GM23338 (cell line): ENCODE data around the gene RNF157. TPM values are rescaled to one million over a fixed set of nuclear protein-coding genes. Genes with fewer than 3 reads are reported as not detected.

ENCODE experiments used
- EZH2 ChIP-seq: fragments of 200-600 bp; sonication (generic); IDR thresholded peaks from one replicate; pipeline ENCODE4 v1.8.0; 2017; ENCODE audit warnings: antibody characterized with exemption, mild to moderate bottlenecking, low read depth; ENCODE audit not compliant: unreplicated experiment
- NANOG ChIP-seq: IDR thresholded peaks from 2 replicates; pipeline ENCODE4 v1.6.1; 2016; ENCODE audit warnings: antibody characterized with exemption, borderline replicate concordance
- POLR2AphosphoS5 ChIP-seq: IDR thresholded peaks from 2 replicates; pipeline ENCODE4 v1.6.1; 2016; ENCODE audit warnings: antibody characterized with exemption, low read depth
- STAT1 ChIP-seq: IDR thresholded peaks from one replicate; pipeline ENCODE4 v1.6.1; 2016; ENCODE audit warnings: antibody characterized with exemption; ENCODE audit not compliant: unreplicated experiment
- ZNF331 ChIP-seq: fragments of 250-450 bp; sonication (Bioruptor Pico); IDR thresholded peaks from 2 replicates; pipeline ENCODE4 v1.5.0; 2020; ENCODE audit warnings: low read depth, mild to moderate bottlenecking, moderate library complexity
- polyA plus RNA-seq: library from polyadenylated mRNA; unstranded; fragments of >200 nt; fragmentation: Nextera tagmentation; extraction: Ambion mirVana; gene quantifications from 2 replicates; pipeline ENCODE4 v1.2.1, GENCODE V29; 2016
- total RNA-seq: library from RNA; depleted of rRNA; stranded (reverse); fragments of >200 nt; shearing (Covaris generic); gene quantifications from 2 replicates; pipeline ENCODE4 v1.2.3, GENCODE V29; 2014
- TF ChIP-seq, protein P1 (sequence below): fragments of 250-450 bp; sonication (Bioruptor Pico); IDR thresholded peaks from 2 replicates; pipeline ENCODE4 v1.5.0; 2020; ENCODE audit warnings: mild to moderate bottlenecking, moderate library complexity
- TF ChIP-seq, protein P2 (sequence below): IDR thresholded peaks from 2 replicates; pipeline ENCODE4 v1.6.1; 2016; ENCODE audit warnings: antibody characterized with exemption
- TF ChIP-seq, protein P3 (sequence below), 2 experiments: fragments of 200-600 bp in 1 of 2; sonication (generic) in 1 of 2; conservative IDR thresholded peaks; 2 replicates each; pipeline versions ENCODE4 v1.5.1 to v1.6.1; 2016 to 2017; ENCODE audit warnings: antibody characterized with exemption in 2 of 2, low read depth in 2 of 2, mild to moderate bottlenecking in 2 of 2, moderate library complexity in 1 of 2

RNF157 gene
- total and polyA plus RNA-seq, 2 experiments from 2014 or later: 7.8 to 11.7 TPM

DNA sequence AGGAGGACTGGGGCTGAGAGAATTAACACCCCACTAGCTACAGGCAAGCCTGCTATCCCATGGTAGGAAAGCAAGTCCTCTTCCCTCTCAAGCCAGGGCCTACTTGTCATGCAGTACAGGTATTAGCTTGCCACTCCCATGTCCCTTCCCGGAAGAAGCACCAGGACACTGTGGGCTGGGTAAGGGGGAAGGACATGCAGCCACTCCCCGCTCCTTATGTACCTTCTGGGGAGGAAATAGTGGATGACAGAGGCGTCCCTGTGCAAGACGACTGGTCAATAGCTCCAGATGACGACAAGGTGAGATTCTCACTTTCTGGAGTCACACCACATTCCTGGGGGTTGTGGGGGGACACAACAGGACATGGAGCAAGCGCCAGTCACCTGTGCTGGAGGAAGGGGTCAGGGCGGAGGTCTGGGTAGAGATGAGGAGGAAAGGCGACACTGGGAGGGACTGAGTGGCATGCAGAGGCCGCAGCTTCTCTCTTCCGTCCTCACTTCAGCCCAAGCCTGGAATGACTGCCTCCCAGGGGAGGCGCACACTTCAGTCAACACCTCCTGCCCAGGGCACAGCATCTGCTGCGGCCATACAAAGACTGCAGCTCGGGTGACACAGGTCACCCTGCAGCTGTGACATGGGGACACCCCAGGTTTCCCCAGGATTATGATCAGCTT lies 84.2 kb downstream of the RNF157 start (continued):
- TF ChIP-seq, protein P1, sequence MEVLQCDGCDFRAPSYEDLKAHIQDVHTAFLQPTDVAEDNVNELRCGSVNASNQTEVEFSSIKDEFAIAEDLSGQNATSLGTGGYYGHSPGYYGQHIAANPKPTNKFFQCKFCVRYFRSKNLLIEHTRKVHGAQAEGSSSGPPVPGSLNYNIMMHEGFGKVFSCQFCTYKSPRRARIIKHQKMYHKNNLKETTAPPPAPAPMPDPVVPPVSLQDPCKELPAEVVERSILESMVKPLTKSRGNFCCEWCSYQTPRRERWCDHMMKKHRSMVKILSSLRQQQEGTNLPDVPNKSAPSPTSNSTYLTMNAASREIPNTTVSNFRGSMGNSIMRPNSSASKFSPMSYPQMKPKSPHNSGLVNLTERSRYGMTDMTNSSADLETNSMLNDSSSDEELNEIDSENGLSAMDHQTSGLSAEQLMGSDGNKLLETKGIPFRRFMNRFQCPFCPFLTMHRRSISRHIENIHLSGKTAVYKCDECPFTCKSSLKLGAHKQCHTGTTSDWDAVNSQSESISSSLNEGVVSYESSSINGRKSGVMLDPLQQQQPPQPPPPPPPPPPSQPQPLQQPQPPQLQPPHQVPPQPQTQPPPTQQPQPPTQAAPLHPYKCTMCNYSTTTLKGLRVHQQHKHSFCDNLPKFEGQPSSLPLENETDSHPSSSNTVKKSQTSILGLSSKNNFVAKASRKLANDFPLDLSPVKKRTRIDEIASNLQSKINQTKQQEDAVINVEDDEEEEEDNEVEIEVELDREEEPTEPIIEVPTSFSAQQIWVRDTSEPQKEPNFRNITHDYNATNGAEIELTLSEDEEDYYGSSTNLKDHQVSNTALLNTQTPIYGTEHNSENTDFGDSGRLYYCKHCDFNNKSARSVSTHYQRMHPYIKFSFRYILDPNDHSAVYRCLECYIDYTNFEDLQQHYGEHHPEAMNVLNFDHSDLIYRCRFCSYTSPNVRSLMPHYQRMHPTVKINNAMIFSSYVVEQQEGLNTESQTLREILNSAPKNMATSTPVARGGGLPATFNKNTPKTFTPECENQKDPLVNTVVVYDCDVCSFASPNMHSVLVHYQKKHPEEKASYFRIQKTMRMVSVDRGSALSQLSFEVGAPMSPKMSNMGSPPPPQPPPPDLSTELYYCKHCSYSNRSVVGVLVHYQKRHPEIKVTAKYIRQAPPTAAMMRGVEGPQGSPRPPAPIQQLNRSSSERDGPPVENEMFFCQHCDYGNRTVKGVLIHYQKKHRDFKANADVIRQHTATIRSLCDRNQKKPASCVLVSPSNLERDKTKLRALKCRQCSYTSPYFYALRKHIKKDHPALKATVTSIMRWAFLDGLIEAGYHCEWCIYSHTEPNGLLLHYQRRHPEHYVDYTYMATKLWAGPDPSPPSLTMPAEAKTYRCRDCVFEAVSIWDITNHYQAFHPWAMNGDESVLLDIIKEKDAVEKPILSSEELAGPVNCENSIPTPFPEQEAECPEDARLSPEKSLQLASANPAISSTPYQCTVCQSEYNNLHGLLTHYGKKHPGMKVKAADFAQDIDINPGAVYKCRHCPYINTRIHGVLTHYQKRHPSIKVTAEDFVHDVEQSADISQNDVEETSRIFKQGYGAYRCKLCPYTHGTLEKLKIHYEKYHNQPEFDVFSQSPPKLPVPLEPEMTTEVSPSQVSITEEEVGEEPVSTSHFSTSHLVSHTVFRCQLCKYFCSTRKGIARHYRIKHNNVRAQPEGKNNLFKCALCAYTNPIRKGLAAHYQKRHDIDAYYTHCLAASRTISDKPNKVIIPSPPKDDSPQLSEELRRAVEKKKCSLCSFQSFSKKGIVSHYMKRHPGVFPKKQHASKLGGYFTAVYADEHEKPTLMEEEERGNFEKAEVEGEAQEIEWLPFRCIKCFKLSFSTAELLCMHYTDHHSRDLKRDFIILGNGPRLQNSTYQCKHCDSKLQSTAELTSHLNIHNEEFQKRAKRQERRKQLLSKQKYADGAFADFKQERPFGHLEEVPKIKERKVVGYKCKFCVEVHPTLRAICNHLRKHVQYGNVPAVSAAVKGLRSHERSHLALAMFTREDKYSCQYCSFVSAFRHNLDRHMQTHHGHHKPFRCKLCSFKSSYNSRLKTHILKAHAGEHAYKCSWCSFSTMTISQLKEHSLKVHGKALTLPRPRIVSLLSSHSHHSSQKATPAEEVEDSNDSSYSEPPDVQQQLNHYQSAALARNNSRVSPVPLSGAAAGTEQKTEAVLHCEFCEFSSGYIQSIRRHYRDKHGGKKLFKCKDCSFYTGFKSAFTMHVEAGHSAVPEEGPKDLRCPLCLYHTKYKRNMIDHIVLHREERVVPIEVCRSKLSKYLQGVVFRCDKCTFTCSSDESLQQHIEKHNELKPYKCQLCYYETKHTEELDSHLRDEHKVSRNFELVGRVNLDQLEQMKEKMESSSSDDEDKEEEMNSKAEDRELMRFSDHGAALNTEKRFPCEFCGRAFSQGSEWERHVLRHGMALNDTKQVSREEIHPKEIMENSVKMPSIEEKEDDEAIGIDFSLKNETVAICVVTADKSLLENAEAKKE (CRISPR knock-in tag): no peak
- TF ChIP-seq, protein P2, sequence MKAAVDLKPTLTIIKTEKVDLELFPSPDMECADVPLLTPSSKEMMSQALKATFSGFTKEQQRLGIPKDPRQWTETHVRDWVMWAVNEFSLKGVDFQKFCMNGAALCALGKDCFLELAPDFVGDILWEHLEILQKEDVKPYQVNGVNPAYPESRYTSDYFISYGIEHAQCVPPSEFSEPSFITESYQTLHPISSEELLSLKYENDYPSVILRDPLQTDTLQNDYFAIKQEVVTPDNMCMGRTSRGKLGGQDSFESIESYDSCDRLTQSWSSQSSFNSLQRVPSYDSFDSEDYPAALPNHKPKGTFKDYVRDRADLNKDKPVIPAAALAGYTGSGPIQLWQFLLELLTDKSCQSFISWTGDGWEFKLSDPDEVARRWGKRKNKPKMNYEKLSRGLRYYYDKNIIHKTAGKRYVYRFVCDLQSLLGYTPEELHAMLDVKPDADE: no peak
- TF ChIP-seq ZNF331 (CRISPR knock-in tag) (no peak), EZH2 (no peak), STAT1 (no peak), NANOG (no peak), POLR2AphosphoS5 (no peak)
- TF ChIP-seq, protein P3, sequence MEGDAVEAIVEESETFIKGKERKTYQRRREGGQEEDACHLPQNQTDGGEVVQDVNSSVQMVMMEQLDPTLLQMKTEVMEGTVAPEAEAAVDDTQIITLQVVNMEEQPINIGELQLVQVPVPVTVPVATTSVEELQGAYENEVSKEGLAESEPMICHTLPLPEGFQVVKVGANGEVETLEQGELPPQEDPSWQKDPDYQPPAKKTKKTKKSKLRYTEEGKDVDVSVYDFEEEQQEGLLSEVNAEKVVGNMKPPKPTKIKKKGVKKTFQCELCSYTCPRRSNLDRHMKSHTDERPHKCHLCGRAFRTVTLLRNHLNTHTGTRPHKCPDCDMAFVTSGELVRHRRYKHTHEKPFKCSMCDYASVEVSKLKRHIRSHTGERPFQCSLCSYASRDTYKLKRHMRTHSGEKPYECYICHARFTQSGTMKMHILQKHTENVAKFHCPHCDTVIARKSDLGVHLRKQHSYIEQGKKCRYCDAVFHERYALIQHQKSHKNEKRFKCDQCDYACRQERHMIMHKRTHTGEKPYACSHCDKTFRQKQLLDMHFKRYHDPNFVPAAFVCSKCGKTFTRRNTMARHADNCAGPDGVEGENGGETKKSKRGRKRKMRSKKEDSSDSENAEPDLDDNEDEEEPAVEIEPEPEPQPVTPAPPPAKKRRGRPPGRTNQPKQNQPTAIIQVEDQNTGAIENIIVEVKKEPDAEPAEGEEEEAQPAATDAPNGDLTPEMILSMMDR (conservative IDR thresholded peaks at IDR 0.05; ENCODE audit: low read depth in 2 of 2): no peak
